ENCODE results near the gene ZFYVE21. TPM values are rescaled to one million over a fixed set of nuclear protein-coding genes. Genes with fewer than 3 reads are reported as not detected.
A peak's percentile ranks its signal among the peaks of the same experiment; 100 is the strongest.

ZFYVE21 gene
- total RNA-seq, 6 donors from 2014 or later: 29.3 to 92.1 (median 65.5) TPM

- TF ChIP-seq EP300 (IDR thresholded peaks at IDR 0.05) (no peak), CTCF (IDR thresholded peaks at IDR 0.05) (no peak), POLR2AphosphoS5 (IDR thresholded peaks at IDR 0.05) (no peak), POLR2A (IDR thresholded peaks at IDR 0.05) (no peak)
- 75 to 82% methylated on average over 8 to 10 of the region's 10 CpGs for WGBS, 2 donors
- H3K27ac ChIP-seq: peak overlapping the region in 3 of 4 donors; percentile 24 to 64 (median 58)
- no peak for DNase-seq
- no peak overlapping the region for H3K4me3 ChIP-seq
- H3K9me3 ChIP-seq: no peaks in the 10 kb centered on the region
- peaks cover 22 to 91% (median 68%) of the 10 kb centered on the region in 4 donors for H3K36me3 ChIP-seq
- H3K27me3 ChIP-seq: no peaks in the 10 kb centered on the region
- no peak for ATAC-seq (ENCODE audit: low FRiP score in 2 of 2)
- H3K4me1 ChIP-seq: peaks cover 0 to 18% (median 7%) of the 10 kb centered on the region in 4 donors
These were observed 21.2 kb downstream of the ZFYVE21 start for GRCh38 chr14:103736546-103737431.

GRCh38 chr14:103737432-103738045, 21.9 kb downstream of the ZFYVE21 start:
- DNase-seq (no peak), ATAC-seq (ENCODE audit: low FRiP score in 2 of 2) (no peak)
- WGBS, 2 donors: 91 to 92% methylated on average over 16 of the region's 16 CpGs
- peaks cover 24 to 91% (median 70%) of the 10 kb centered on the region in 4 donors for H3K36me3 ChIP-seq
- H3K27me3 ChIP-seq: no peaks in the 10 kb centered on the region
- peaks cover 0 to 18% (median 7%) of the 10 kb centered on the region in 4 donors for H3K4me1 ChIP-seq
- TF ChIP-seq POLR2A (IDR thresholded peaks at IDR 0.05): no peak
- no peak for TF ChIP-seq EP300 (IDR thresholded peaks at IDR 0.05)
- no peak for TF ChIP-seq CTCF (IDR thresholded peaks at IDR 0.05)
- TF ChIP-seq POLR2AphosphoS5 (IDR thresholded peaks at IDR 0.05): no peak
- H3K9me3 ChIP-seq: no peaks in the 10 kb centered on the region
- H3K27ac ChIP-seq: peak overlapping the region in 2 of 4 donors; percentile 58 to 64
- no peak overlapping the region for H3K4me3 ChIP-seq

GRCh38 chr14:103738166-103738565, 22.6 kb downstream of the ZFYVE21 start:
- no peaks in the 10 kb centered on the region for H3K27me3 ChIP-seq
- peaks cover 0 to 18% (median 7%) of the 10 kb centered on the region in 4 donors for H3K4me1 ChIP-seq
- H3K4me3 ChIP-seq: no peak overlapping the region
- H3K9me3 ChIP-seq: no peaks in the 10 kb centered on the region
- no peak for TF ChIP-seq EP300 (IDR thresholded peaks at IDR 0.05)
- TF ChIP-seq CTCF (IDR thresholded peaks at IDR 0.05): no peak
- no peak for TF ChIP-seq POLR2AphosphoS5 (IDR thresholded peaks at IDR 0.05)
- TF ChIP-seq POLR2A (IDR thresholded peaks at IDR 0.05): no peak
- 86 to 89% methylated on average over 10 of the region's 10 CpGs for WGBS, 2 donors
- DNase-seq: no peak
- no peak for ATAC-seq (ENCODE audit: low FRiP score in 2 of 2)
- H3K27ac ChIP-seq: no peak overlapping the region
- H3K36me3 ChIP-seq: peaks cover 19 to 90% (median 70%) of the 10 kb centered on the region in 4 donors

- 90 to 91% methylated on average over 21 to 33 of the region's 34 CpGs for whole genome bisulfite sequencing, 2 donors
- TF ChIP-seq POLR2AphosphoS5 (IDR thresholded peaks at IDR 0.05): no peak
- Histone ChIP-seq H3K27ac (no peak overlapping the region), H3K4me1 (peaks cover 0 to 18% (median 7%) of the 10 kb centered on the region in 4 donors), H3K36me3 (peaks cover 14 to 88% (median 71%) of the 10 kb centered on the region in 4 donors), H3K27me3 (no peaks in the 10 kb centered on the region), H3K4me3 (no peak overlapping the region), H3K9me3 (no peaks in the 10 kb centered on the region)
- ATAC-seq (ENCODE audit: low FRiP score in 2 of 2): no peak
- no peak for DNase-seq
These were observed 23.3 kb downstream of the ZFYVE21 start for GRCh38 chr14:103738701-103739451.

- Histone ChIP-seq H3K27ac (no peak overlapping the region), H3K9me3 (no peaks in the 10 kb centered on the region), H3K4me3 (no peak overlapping the region), H3K27me3 (no peaks in the 10 kb centered on the region), H3K4me1 (peaks cover 0 to 18% (median 7%) of the 10 kb centered on the region in 4 donors), H3K36me3 (peaks cover 9 to 88% (median 68%) of the 10 kb centered on the region in 4 donors)
- no peak for ATAC-seq (ENCODE audit: low FRiP score in 2 of 2)
- WGBS, 2 donors: 86 to 100% methylated on average over 6 of the region's 6 CpGs
- no peak for DNase-seq
- TF ChIP-seq EP300 (IDR thresholded peaks at IDR 0.05): no peak
- TF ChIP-seq CTCF (IDR thresholded peaks at IDR 0.05): no peak
- no peak for TF ChIP-seq POLR2A (IDR thresholded peaks at IDR 0.05)
- TF ChIP-seq POLR2AphosphoS5 (IDR thresholded peaks at IDR 0.05): no peak
These were observed 23.8 kb downstream of the ZFYVE21 start for GRCh38 chr14:103739466-103739792.
